Sigmoid colon (tissue), 4 donors: Measurements from ENCODE around the gene WNT7A.

Experiments used
- EP300 ChIP-seq, 4 donors: sonication (generic); formaldehyde crosslinking; IDR thresholded peaks; one replicate each; pipeline ENCODE4 v1.6.1; 2017; ENCODE audit warnings: antibody characterized with exemption in 4 of 4
- POLR2A ChIP-seq, 2 donors: fragments of 450-650 bp; IDR thresholded peaks; one replicate each; pipeline ENCODE4 v1.6.1; 2016; ENCODE audit warnings: antibody characterized with exemption in 2 of 2, mild to moderate bottlenecking in 2 of 2, moderate library complexity in 2 of 2
- TF ChIP-seq, protein P1 (sequence below), 4 experiments: fragments of 450-650 bp in 3 of 4; fragments of 200-600 bp in 1 of 4; IDR thresholded peaks; one replicate each; pipeline ENCODE4 v1.5.1; 2016 to 2019; ENCODE audit warnings: antibody characterized with exemption in 4 of 4, mild to moderate bottlenecking in 3 of 4, moderate library complexity in 2 of 4

DNA sequence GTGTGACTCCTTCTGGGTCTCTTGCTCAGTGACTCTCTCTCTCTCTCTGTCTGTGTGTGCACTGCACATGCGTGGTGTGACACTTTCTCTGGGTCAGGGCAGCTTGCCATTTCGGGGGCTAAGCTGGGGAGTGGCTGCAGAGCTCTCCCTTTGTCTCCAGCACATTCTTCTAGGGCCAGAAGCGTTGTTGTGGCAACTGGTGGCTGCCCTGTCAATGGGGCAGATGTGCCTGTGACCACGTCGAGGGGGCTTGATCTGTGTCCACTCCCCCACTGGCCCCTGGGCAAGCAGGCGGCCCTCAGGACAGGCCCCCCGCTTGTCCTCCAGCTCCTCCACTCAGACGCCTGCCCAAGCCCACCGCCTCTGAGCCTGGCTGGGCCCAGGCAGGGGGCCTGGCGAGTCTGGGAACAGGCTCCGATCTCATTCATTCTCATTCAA lies 67.8 kb downstream of the WNT7A start:
- TF ChIP-seq, protein P1, sequence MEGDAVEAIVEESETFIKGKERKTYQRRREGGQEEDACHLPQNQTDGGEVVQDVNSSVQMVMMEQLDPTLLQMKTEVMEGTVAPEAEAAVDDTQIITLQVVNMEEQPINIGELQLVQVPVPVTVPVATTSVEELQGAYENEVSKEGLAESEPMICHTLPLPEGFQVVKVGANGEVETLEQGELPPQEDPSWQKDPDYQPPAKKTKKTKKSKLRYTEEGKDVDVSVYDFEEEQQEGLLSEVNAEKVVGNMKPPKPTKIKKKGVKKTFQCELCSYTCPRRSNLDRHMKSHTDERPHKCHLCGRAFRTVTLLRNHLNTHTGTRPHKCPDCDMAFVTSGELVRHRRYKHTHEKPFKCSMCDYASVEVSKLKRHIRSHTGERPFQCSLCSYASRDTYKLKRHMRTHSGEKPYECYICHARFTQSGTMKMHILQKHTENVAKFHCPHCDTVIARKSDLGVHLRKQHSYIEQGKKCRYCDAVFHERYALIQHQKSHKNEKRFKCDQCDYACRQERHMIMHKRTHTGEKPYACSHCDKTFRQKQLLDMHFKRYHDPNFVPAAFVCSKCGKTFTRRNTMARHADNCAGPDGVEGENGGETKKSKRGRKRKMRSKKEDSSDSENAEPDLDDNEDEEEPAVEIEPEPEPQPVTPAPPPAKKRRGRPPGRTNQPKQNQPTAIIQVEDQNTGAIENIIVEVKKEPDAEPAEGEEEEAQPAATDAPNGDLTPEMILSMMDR (IDR thresholded peaks at IDR 0.05) = no peak
- no peak for TF ChIP-seq POLR2A (IDR thresholded peaks at IDR 0.05)
- TF ChIP-seq EP300 (IDR thresholded peaks at IDR 0.05) = no peak
